Measurements from ENCODE around the gene ADPRM. TPM values are rescaled to one million over a fixed set of nuclear protein-coding genes. Genes with fewer than 3 reads are reported as not detected.

The ADPRM gene
- total RNA-seq, 1 experiment from 2014 or later, result 11.1 TPM

- no peak for DNase-seq (ENCODE audit: low spot score)
These were observed 41.3 kb downstream of the ADPRM start for GRCh38 chr17:10738521-10739258.

- no peak for DNase-seq (ENCODE audit: low spot score)
These were observed 42.0 kb downstream of the ADPRM start for GRCh38 chr17:10739386-10739785.

GRCh38 chr17:10741416-10742135 is 44.2 kb downstream of the ADPRM start:
- DNase-seq (ENCODE audit: low spot score), result no peak

DNA sequence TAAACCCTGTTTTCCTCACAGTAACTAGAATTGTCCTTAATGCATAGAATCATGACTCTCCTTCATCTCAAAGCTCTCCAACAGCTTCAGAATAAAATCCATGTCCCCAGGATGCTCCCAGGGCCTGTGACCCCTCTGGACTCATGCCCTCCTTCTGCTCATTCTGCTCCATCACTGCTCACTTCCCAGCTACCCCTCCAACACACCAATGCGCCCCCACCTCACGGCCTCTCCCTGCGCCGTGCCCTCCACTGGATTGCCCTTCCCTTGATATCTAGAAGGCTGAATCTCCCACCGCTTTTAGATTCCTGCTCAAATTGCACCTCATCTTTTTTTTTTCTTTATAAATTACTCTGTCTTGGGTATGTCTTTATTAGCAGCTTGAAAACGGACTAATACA is 45.0 kb downstream of the ADPRM start:
- DNase-seq (ENCODE audit: low spot score), result no peak

GRCh38 chr17:10743316-10744009 is 46.1 kb downstream of the ADPRM start:
- DNase-seq (ENCODE audit: low spot score), result no peak

DNA sequence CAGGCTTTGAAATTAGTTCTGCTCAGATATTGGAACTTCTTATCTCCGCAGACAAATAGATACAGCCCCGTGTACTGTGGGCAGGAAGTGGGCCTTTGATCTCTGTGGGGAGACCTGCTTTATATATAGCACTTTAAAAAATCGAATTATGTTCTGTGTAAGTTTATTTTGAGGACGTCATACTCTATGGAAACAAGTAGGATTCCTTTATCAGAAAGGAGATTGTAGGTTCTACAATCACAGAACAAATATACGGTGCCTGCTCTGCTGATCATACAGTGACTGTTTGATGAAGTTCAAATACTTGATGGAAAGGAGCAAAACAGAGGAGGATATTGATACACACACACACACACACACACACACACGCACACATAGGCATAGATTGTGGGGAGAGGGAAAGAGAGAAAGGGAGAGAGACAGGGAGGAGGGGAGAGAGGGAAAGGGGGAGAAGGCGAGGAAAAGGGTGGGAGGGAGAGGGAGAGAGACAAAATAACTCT is 47.2 kb downstream of the ADPRM start:
- DNase-seq (ENCODE audit: low spot score), result no peak

GRCh38 chr17:10745231-10745630 is 47.8 kb downstream of the ADPRM start:
- peak; percentile 45 for DNase-seq (ENCODE audit: low spot score)

- no peak for DNase-seq (ENCODE audit: low spot score)
These were observed 51.3 kb downstream of the ADPRM start for GRCh38 chr17:10748531-10749181.

- no peak for DNase-seq (ENCODE audit: low spot score)
These were observed 52.8 kb downstream of the ADPRM start for GRCh38 chr17:10750210-10750609.

DNA sequence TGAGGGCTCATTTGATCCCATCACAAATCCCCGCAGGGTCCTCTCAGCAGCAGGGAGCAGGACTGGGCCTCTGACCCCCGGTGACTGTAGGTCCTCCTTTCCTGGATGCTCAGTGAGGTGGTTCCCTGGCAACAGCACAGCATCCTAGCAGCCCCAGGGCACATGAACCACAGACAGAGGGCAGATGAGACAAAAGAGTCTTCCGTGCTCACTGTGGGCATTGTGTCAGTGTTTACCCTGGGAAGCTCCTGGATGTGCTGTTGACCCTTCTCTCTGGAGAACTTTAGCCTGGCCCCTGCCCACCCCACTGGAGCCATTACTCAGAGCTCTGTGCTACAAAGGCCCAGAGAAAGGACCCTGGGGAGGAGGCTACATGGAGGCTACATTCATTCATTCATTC is 54.2 kb downstream of the ADPRM start:
- no peak for DNase-seq (ENCODE audit: low spot score)

GRCh38 chr17:10752696-10753095 is 55.3 kb downstream of the ADPRM start:
- DNase-seq (ENCODE audit: low spot score), result no peak

DNA sequence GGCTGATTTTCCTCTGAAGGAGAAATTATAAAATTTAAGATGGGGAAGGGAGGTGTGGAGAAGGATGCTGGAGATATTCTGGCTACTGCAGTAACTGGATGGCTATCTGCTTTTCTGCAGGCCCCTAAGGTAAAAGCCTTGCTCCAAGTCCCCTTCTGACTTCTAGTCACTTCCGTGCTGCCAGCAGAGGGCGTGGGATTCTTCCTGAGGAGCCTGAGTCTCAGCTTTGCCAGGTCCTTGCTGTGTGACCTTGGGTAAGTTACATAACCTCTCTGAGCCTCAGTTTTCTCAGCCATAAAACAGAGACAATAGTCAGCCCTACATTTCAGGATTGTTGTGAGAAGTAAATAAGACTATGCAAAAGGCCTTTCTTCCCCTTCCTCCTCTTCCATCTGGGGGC is 56.7 kb downstream of the ADPRM start:
- peak; percentile 46 for DNase-seq (ENCODE audit: low spot score)

- DNase-seq (ENCODE audit: low spot score), result no peak
These were observed 57.6 kb downstream of the ADPRM start for GRCh38 chr17:10754861-10755591.

DNA sequence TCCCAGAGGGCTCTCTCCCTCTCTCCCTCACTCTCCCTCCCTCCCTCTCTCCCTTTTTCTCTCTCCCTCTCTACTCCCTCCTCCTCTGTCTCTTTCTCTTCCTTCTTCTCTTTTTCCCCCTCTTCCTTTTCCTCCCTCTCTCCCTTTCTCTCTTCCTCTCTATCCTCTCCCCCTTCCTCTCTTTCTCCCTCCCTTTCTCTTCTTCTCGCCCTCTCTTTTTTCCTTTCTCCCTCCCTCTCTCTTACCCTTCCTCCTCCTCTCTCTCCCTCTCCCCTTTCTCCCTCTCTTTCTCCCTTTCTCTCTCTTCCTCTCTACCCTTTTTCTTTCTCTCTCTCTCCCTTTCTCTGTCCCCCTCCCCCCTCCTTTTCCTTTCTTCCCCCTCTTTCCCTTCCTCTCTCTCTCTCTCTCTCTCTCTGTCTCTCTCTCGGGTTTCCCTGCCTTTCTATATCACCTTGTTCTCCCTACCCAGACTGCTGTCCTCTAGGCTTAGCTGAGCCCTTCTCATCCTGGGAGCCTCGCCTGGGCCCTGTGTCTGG is 58.3 kb downstream of the ADPRM start:
- DNase-seq (ENCODE audit: low spot score), result no peak

- no peak for DNase-seq (ENCODE audit: low spot score)
These were observed 58.8 kb downstream of the ADPRM start for GRCh38 chr17:10756185-10756584.

DNA sequence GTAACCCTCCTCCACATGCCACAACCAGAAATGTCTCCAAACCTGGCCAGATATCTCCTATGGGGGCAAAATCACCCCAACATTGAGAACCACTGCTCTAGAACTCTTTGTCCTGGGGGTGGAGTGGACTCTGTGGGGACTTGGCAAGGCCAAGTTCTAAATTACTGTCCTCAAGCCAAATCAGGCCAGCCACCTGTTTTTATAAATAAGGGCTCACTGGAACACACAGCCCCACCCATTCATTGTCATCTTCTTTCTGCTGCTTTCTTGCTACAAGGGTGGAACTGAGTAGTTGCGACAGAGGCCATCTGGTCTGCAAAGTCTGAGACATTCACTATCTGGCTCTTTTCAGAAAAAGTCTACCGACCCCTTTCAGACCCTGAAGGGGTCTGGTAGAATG is 59.2 kb downstream of the ADPRM start:
- no peak for DNase-seq (ENCODE audit: low spot score)

- no peak for DNase-seq (ENCODE audit: low spot score)
These were observed 59.7 kb downstream of the ADPRM start for GRCh38 chr17:10757067-10757466.

GRCh38 chr17:10757647-10758046 is 60.3 kb downstream of the ADPRM start:
- DNase-seq (ENCODE audit: low spot score), result no peak

DNA sequence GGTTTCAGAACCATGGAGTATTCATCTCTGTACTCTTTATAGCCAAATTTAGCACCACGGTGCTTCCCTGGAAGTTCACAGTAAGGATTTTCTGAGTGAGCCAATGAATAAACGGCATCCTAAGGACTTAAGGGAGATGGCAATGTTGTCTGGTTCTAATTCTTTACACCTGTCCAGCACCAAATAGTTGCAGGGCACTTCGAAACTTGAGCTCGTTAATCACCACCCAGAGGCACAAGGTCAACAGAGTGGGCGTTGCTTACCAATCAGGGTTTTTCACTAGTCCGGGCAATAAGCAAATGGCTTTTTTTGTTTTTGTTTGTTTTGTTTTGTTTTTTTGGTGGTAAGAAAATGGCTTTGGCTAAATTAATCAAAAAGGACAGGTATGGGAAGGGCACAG is 60.7 kb downstream of the ADPRM start:
- DNase-seq (ENCODE audit: low spot score), result no peak
